IMR-90 (cell line): ENCODE data around the gene ISG20. TPM values are rescaled to one million over a fixed set of nuclear protein-coding genes. Genes with fewer than 3 reads are reported as not detected.

Experiments used
- ATAC-seq: fragments of 200-7000 bp; cut with Tn5 transposase; 2 replicates; pipeline ENCODE4 v1.9.1; 2020; ENCODE audit warnings: low read depth, mild to moderate bottlenecking, moderate library complexity
- BruUV-seq: library from RNA; stranded (reverse); fragments of 400-500 nt; replicated peaks from 2 replicates; lab custom pipeline; 2021; lab: Mats Ljungman, UMichigan
- CTCF ChIA-PET: fragments of 300-600 bp; formaldehyde crosslinking; extraction: SDS; loops from one replicate; lab custom pipeline; 2021; ENCODE audit warnings: antibody characterized with exemption; lab: Yijun Ruan, JAX
- POLR2A ChIA-PET: fragments of 300-600 bp; sonication (Branson Sonifier 250); formaldehyde crosslinking; loops from one replicate; lab custom pipeline; 2022; ENCODE audit warnings: antibody characterized with exemption; ENCODE audit not compliant: unreplicated experiment; lab: Charles Lee
- DNase-seq: peaks from one replicate; pipeline ENCODE4 v3.0.0; 2013
- H2AFZ ChIP-seq: replicated peaks from 2 replicates; pipeline ENCODE3; 2013; ENCODE audit warnings: low read length, mild to moderate bottlenecking; ENCODE audit not compliant: poor library complexity
- H2AK5ac ChIP-seq: 2 replicates; pipeline ENCODE4 v1.6.1; 2013; ENCODE audit warnings: low read depth, low read length, inconsistent platforms
- H2AK9ac ChIP-seq: replicated peaks from 2 replicates; pipeline ENCODE3; 2013; ENCODE audit warnings: mild to moderate bottlenecking, low read depth, low read length, moderate library complexity; ENCODE audit not compliant: poor library complexity
- H2BK120ac ChIP-seq: 2 replicates; pipeline ENCODE4 v1.6.1; 2013; ENCODE audit warnings: low read depth, low read length, inconsistent platforms
- H2BK15ac ChIP-seq: 3 replicates; pipeline ENCODE4 v1.6.1; 2013; ENCODE audit warnings: low read depth, low read length, inconsistent platforms
- H2BK20ac ChIP-seq: 2 replicates; pipeline ENCODE4 v1.6.1; 2013; ENCODE audit warnings: low read depth, mild to moderate bottlenecking, inconsistent platforms, low read length, moderate library complexity
- H2BK5ac ChIP-seq: 2 replicates; pipeline ENCODE4 v1.6.1; 2013; ENCODE audit warnings: mild to moderate bottlenecking, low read depth, low read length, inconsistent platforms; ENCODE audit not compliant: poor library complexity, severe bottlenecking
- H3K14ac ChIP-seq: replicated peaks from 2 replicates; pipeline ENCODE4 v1.6.1; 2013; ENCODE audit warnings: low read depth, low read length, inconsistent platforms
- H3K18ac ChIP-seq: 2 replicates; pipeline ENCODE4 v1.6.1; 2013; ENCODE audit warnings: low read depth, low read length, control low read depth
- H3K23ac ChIP-seq: 2 replicates; pipeline ENCODE4 v1.6.1; 2013; ENCODE audit warnings: low read depth, low read length, inconsistent platforms
- H3K27ac ChIP-seq: 2 replicates; pipeline ENCODE4 v1.5.1; 2013; ENCODE audit warnings: mild to moderate bottlenecking, control low read depth, low read length; ENCODE audit not compliant: insufficient read depth
- H3K27me3 ChIP-seq: 2 replicates; pipeline ENCODE4 v1.6.1; 2013; ENCODE audit warnings: low read length; ENCODE audit not compliant: control insufficient read depth, insufficient read depth
- H3K36me3 ChIP-seq: 2 replicates; pipeline ENCODE4 v1.6.1; 2013; ENCODE audit warnings: low read length, mixed read lengths; ENCODE audit not compliant: control insufficient read depth, insufficient read depth
- H3K4ac ChIP-seq: 2 replicates; pipeline ENCODE4 v1.6.1; 2013; ENCODE audit warnings: low read depth, low read length, inconsistent platforms
- H3K4me1 ChIP-seq: 2 replicates; pipeline ENCODE4 v1.6.1; 2013; ENCODE audit warnings: low read length, mixed read lengths; ENCODE audit not compliant: control insufficient read depth, insufficient read depth
- H3K4me2 ChIP-seq: 2 replicates; pipeline ENCODE4 v1.6.1; 2013; ENCODE audit warnings: low read depth, mild to moderate bottlenecking, control low read depth, low read length, moderate library complexity
- H3K4me3 ChIP-seq: 2 replicates; pipeline ENCODE4 v1.5.1; 2013; ENCODE audit warnings: low read depth, mild to moderate bottlenecking, control low read depth, low read length, moderate library complexity; ENCODE audit not compliant: insufficient read depth
- H3K56ac ChIP-seq: 2 replicates; pipeline ENCODE4 v1.6.1; 2013; ENCODE audit warnings: low read length, inconsistent platforms; ENCODE audit not compliant: insufficient read depth; ENCODE audit errors: extremely low read depth
- H3K79me1 ChIP-seq, 2 experiments: 2 replicates each; pipeline ENCODE4 v1.6.1; 2013; ENCODE audit warnings: low read length in 2 of 2, inconsistent platforms in 1 of 2, low read depth in 1 of 2
- H3K9ac ChIP-seq: 2 replicates; pipeline ENCODE4 v1.6.1; 2013; ENCODE audit warnings: low read depth, low read length, control low read depth
- H3K9me1 ChIP-seq: 2 replicates; pipeline ENCODE4 v1.6.1; 2013; ENCODE audit warnings: low read length, inconsistent platforms; ENCODE audit not compliant: insufficient read depth
- H3K9me3 ChIP-seq: 2 replicates; pipeline ENCODE4 v1.6.1; 2013; ENCODE audit warnings: low read length; ENCODE audit not compliant: control insufficient read depth, insufficient read depth
- H4K20me1 ChIP-seq: 2 replicates; pipeline ENCODE4 v1.6.1; 2013; ENCODE audit warnings: low read length, inconsistent platforms; ENCODE audit not compliant: insufficient read depth
- H4K5ac ChIP-seq: 2 replicates; pipeline ENCODE4 v1.6.1; 2013; ENCODE audit warnings: mild to moderate bottlenecking, low read depth, low read length, control low read depth
- H4K8ac ChIP-seq, 2 experiments: 2 replicates each; pipeline ENCODE4 v1.6.1; 2013; ENCODE audit warnings: low read depth in 2 of 2, low read length in 2 of 2, control low read depth in 1 of 2, inconsistent platforms in 1 of 2
- H4K91ac ChIP-seq: 2 replicates; pipeline ENCODE4 v1.6.1; 2013; ENCODE audit warnings: low read depth, low read length, inconsistent platforms; ENCODE audit not compliant: insufficient read depth
- CHD1 ChIP-seq: IDR thresholded peaks from 2 replicates; pipeline ENCODE4 v1.6.1; 2012; ENCODE audit warnings: low read depth, low read length, improper control_type of control experiment
- NFE2L2 ChIP-seq: fragments of 150-350 bp; IDR thresholded peaks from 2 replicates; pipeline ENCODE4 v1.6.1; 2016; ENCODE audit warnings: low read depth, mild to moderate bottlenecking, low read length
- WGBS, 2 experiments: methylation state at CpG; one replicate each; pipeline versions ENCODE4 v1.1.5 to v1.1.7; 2013; ENCODE audit warnings: missing lambda C conversion rate in 2 of 2; ENCODE audit not compliant: insufficient read length in 1 of 2; ENCODE audit errors: extremely low coverage in 2 of 2; 5-methylcytosine and 5-hydroxymethylcytosine counted together
- dilution Hi-C: fragments of 300-500 bp; cut with HindIII; formaldehyde crosslinking; loops from one replicate; pipeline ENCODE4 v1.14.3; 2018; ENCODE audit warnings: low sequenced_read_pairs; ENCODE audit not compliant: unreplicated experiment
- in situ Hi-C: fragments of 300-500 bp; cut with MboI; formaldehyde crosslinking; loops from 3 replicates; pipeline ENCODE4 v1.14.3; 2019; ENCODE audit warnings: low sequenced_read_pairs, inconsistent platforms, mixed read lengths
- intact Hi-C: fragments of 100-400 bp; cut with micrococcal nuclease; formaldehyde crosslinking; loops from 2 replicates; pipeline ENCODE4 v1.10.0; 2022
- polyA plus RNA-seq, 3 experiments: library from polyadenylated mRNA; depleted of rRNA; stranded (reverse); fragments of >200 nt; gene quantifications; 2 replicates each; pipeline ENCODE4 v1.2.3, GENCODE V29; 2012; ENCODE audit warnings: low replicate concordance in 1 of 3
- total RNA-seq: library from RNA; depleted of rRNA; stranded (reverse); fragments of >200 nt; gene quantifications from 2 replicates; pipeline ENCODE4 v1.2.3, GENCODE V29; 2012

Gene ISG20
- total and polyA plus RNA-seq, 2 of the 4 experiments (the other 2 are of a cell fraction) = 0.72 to 1.2 TPM

DNA sequence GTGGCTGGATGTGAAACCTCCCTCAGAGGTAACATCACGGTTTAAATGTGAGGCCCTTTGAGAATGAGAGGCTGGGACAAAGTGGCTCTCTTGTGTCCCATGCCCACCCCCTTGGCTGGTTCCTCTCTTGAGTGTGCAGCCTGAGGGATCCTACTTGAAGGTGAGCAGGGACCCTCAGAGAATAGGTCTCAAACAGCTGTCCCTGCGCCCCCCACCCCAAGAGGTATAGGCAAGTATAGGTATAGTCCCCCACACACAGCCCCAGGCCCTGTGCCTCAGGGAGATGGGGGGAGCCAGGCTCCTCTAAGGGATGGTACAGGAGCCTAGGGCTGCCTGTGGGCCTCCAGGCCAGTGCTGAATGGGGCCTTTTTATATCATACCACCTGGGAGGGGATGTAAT lies 61.9 kb downstream of the ISG20 start:
- no CpG with 5 or more reads among the region's 2 CpGs for WGBS, 2 experiments
- Histone ChIP-seq H2AK9ac (no peak overlapping the region), H2AFZ (no peak overlapping the region), H3K4me1 (peaks cover 2% of the 10 kb centered on the region; the same call in 1 of the 2 replicates), H3K14ac (no peak overlapping the region), H3K56ac (no peak overlapping the region), H3K36me3 (no peaks in the 10 kb centered on the region), H4K20me1 (no peaks in the 10 kb centered on the region), H3K9me3 (no peaks in the 10 kb centered on the region), H3K4me3 (no peak overlapping the region), H3K4me2 (no peak overlapping the region), H3K4ac (no peak overlapping the region), H2BK5ac (no peak overlapping the region), H2AK5ac (no peak overlapping the region), H4K8ac (no peak overlapping the region), H3K9ac (no peak overlapping the region), H2BK15ac (no peak overlapping the region), H3K23ac (no peak overlapping the region), H3K27me3 (peaks cover 38% of the 10 kb centered on the region), H4K5ac (no peak overlapping the region), H2BK20ac (no peak overlapping the region), H3K18ac (no peak overlapping the region), H3K27ac (no peak overlapping the region), H3K79me1 (no peaks in the 10 kb centered on the region), H2BK120ac (no peak overlapping the region), H3K9me1 (no peaks in the 10 kb centered on the region), H4K91ac (no peak overlapping the region)
- in situ Hi-C loops (no loop called here), dilution Hi-C loops (no loop called here), intact Hi-C loops (loop anchor here (1.0 kb wide), 1 partner anchor 43 kb away; no protein-coding TSS in a partner anchor)
- ChIA-PET POLR2A (no interaction called here), CTCF (no interaction called here)
- DNase-seq = no peak
- ATAC-seq = no peak
- TF ChIP-seq NFE2L2 = no peak
- no peak for TF ChIP-seq CHD1
- no TSS peak for BruUV-seq
